ENCODE results near the gene NLK.
"Not testable (repeated sequence)": the region's sequence is repeated elsewhere in the genome, so short reads cannot be mapped to it uniquely, and the experiment has no call there.

DNA sequence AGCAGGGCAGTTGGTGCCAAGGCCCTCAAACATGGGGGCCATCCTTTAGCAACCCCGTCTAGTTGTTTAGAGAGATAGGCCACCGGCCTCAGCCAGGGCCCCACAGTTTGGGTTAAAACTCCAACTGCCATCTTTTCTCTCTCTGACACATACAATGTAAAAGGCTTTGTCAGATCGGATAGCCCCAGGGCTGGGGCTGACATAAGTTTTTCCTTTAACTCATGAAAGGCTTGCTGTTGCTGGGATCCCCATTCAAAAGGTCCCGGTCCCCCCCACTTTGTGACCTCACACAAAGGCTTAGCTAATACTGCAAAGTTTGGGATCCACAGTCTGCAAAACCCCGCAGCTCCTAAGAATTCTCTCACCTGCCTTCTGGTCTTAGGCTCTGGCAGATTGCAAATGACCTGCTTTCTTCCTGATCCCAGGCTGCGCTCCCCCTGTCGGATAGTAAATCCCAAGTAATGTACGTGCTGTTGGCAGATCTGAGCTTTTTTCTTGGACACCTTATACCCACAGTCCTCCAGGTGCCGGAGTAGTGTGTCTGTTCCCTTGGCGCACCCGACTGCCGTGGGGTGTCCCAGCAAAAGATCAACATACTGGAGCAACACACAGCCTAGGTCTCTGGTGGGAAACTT, 192.7 kb downstream of the NLK start:
- not testable (repeated sequence) for TF ChIP-seq ZNF510 (CRISPR knock-in tag; IDR thresholded peaks at IDR 0.05; ENCODE audit: low read depth); CHD4 (IDR thresholded peaks at IDR 0.05; ENCODE audit: borderline replicate concordance, low read length); GATAD2A (CRISPR knock-in tag; IDR thresholded peaks at IDR 0.05); JUND (CRISPR knock-in tag; IDR thresholded peaks at IDR 0.05); SNRNP70 (IDR thresholded peaks at IDR 0.05; ENCODE audit: low read depth, low read length); RAD21 (CRISPR knock-in tag; IDR thresholded peaks at IDR 0.05); MAX (IDR thresholded peaks at IDR 0.05)
- TF ChIP-seq, protein P1, sequence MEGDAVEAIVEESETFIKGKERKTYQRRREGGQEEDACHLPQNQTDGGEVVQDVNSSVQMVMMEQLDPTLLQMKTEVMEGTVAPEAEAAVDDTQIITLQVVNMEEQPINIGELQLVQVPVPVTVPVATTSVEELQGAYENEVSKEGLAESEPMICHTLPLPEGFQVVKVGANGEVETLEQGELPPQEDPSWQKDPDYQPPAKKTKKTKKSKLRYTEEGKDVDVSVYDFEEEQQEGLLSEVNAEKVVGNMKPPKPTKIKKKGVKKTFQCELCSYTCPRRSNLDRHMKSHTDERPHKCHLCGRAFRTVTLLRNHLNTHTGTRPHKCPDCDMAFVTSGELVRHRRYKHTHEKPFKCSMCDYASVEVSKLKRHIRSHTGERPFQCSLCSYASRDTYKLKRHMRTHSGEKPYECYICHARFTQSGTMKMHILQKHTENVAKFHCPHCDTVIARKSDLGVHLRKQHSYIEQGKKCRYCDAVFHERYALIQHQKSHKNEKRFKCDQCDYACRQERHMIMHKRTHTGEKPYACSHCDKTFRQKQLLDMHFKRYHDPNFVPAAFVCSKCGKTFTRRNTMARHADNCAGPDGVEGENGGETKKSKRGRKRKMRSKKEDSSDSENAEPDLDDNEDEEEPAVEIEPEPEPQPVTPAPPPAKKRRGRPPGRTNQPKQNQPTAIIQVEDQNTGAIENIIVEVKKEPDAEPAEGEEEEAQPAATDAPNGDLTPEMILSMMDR (CRISPR knock-in tag; IDR thresholded peaks at IDR 0.05) = not testable (repeated sequence)
- TF ChIP-seq, protein P2, sequence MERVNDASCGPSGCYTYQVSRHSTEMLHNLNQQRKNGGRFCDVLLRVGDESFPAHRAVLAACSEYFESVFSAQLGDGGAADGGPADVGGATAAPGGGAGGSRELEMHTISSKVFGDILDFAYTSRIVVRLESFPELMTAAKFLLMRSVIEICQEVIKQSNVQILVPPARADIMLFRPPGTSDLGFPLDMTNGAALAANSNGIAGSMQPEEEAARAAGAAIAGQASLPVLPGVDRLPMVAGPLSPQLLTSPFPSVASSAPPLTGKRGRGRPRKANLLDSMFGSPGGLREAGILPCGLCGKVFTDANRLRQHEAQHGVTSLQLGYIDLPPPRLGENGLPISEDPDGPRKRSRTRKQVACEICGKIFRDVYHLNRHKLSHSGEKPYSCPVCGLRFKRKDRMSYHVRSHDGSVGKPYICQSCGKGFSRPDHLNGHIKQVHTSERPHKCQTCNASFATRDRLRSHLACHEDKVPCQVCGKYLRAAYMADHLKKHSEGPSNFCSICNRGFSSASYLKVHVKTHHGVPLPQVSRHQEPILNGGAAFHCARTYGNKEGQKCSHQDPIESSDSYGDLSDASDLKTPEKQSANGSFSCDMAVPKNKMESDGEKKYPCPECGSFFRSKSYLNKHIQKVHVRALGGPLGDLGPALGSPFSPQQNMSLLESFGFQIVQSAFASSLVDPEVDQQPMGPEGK (CRISPR knock-in tag; IDR thresholded peaks at IDR 0.05) = not testable (repeated sequence)
